HG03558 (cell line): Measurements from ENCODE around the gene PAPPA2.

Experiments
- ATAC-seq: cut with Tn5 transposase; IDR thresholded peaks from one replicate; pipeline ENCODE4 v1.9.1; 2021; ENCODE audit warnings: moderate number of reproducible peaks; ENCODE audit not compliant: unreplicated experiment; ENCODE audit errors: extremely low read depth

The PAPPA2 gene

GRCh38 chr1:176795929-176796328 is 333.0 kb downstream of the PAPPA2 start:
- ATAC-seq, result no peak

GRCh38 chr1:176796583-176796982 is 333.6 kb downstream of the PAPPA2 start:
- no peak for ATAC-seq

GRCh38 chr1:176799327-176799726 is 336.4 kb downstream of the PAPPA2 start:
- ATAC-seq, result no peak

- no peak for ATAC-seq
Measured at GRCh38 chr1:176800978-176801513, 338.1 kb downstream of the PAPPA2 start.

- ATAC-seq, result no peak
Measured at GRCh38 chr1:176801514-176802020, 338.6 kb downstream of the PAPPA2 start.

- ATAC-seq, result no peak
Measured at GRCh38 chr1:176802316-176802715, 339.3 kb downstream of the PAPPA2 start.

- no peak for ATAC-seq
Measured at GRCh38 chr1:176803042-176803441, 340.1 kb downstream of the PAPPA2 start.

- no peak for ATAC-seq
Measured at GRCh38 chr1:176803596-176803995, 340.6 kb downstream of the PAPPA2 start.

GRCh38 chr1:176809292-176809691 is 346.3 kb downstream of the PAPPA2 start:
- ATAC-seq, result no peak

GRCh38 chr1:176811511-176812288 is 348.7 kb downstream of the PAPPA2 start:
- ATAC-seq, result no peak

- no peak for ATAC-seq
Measured at GRCh38 chr1:176815621-176816020, 352.6 kb downstream of the PAPPA2 start.

- ATAC-seq, result no peak
Measured at GRCh38 chr1:176816232-176816631, 353.3 kb downstream of the PAPPA2 start.

GRCh38 chr1:176820391-176821031 is 357.5 kb downstream of the PAPPA2 start:
- ATAC-seq, result no peak

- ATAC-seq, result no peak
Measured at GRCh38 chr1:176826265-176826664, 363.3 kb downstream of the PAPPA2 start.

GRCh38 chr1:176829261-176829660 is 366.3 kb downstream of the PAPPA2 start:
- no peak for ATAC-seq

- no peak for ATAC-seq
Measured at GRCh38 chr1:176831150-176831549, 368.2 kb downstream of the PAPPA2 start.

- no peak for ATAC-seq
Measured at GRCh38 chr1:176837708-176838107, 374.7 kb downstream of the PAPPA2 start.

GRCh38 chr1:176838276-176838995 is 375.5 kb downstream of the PAPPA2 start:
- ATAC-seq, result no peak

GRCh38 chr1:176839216-176839615 is 376.2 kb downstream of the PAPPA2 start:
- no peak for ATAC-seq

GRCh38 chr1:176841238-176841637 is 378.3 kb downstream of the PAPPA2 start:
- ATAC-seq, result no peak
